ENCODE data around the gene CCT6A. TPM values are rescaled to one million over a fixed set of nuclear protein-coding genes. Genes with fewer than 3 reads are reported as not detected.
"Not testable (repeated sequence)": the region's sequence is repeated elsewhere in the genome, so short reads cannot be mapped to it uniquely, and the experiment has no call there.

Gene CCT6A
- total RNA-seq, 1 donor from 2014 or later, result 76.2 TPM

DNA sequence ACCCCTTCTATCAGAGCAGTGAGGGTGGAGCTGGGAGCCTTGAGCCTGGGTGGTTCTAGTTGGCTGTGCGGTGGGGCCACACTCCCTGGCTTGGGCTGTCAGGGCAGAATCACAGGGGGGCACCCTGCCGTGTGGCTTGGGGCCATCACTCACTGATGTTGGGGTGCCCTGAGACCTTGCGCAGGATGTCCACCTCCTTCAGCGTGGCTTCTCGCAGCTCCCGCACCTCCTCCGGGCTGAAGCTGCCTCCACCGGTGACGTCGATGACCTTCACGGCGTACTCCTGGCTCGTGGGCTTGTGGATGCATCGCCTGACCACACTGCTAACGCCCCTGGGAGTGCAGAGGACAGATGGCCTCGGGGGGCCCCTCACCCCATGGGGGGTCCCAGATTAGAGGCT lies 35.9 kb downstream of the CCT6A start:
- ATAC-seq (no peak), DNase-seq (no peak)
- TF ChIP-seq, protein P1, sequence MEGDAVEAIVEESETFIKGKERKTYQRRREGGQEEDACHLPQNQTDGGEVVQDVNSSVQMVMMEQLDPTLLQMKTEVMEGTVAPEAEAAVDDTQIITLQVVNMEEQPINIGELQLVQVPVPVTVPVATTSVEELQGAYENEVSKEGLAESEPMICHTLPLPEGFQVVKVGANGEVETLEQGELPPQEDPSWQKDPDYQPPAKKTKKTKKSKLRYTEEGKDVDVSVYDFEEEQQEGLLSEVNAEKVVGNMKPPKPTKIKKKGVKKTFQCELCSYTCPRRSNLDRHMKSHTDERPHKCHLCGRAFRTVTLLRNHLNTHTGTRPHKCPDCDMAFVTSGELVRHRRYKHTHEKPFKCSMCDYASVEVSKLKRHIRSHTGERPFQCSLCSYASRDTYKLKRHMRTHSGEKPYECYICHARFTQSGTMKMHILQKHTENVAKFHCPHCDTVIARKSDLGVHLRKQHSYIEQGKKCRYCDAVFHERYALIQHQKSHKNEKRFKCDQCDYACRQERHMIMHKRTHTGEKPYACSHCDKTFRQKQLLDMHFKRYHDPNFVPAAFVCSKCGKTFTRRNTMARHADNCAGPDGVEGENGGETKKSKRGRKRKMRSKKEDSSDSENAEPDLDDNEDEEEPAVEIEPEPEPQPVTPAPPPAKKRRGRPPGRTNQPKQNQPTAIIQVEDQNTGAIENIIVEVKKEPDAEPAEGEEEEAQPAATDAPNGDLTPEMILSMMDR (IDR thresholded peaks at IDR 0.05), result no peak
- Histone ChIP-seq H3K4me3 (no peak overlapping the region), H3K27ac (no peak overlapping the region), H3K36me3 (peaks cover 16% of the 10 kb centered on the region), H3K9me3 (no peaks in the 10 kb centered on the region), H3K4me1 (no peaks in the 10 kb centered on the region), H3K27me3 (no peaks in the 10 kb centered on the region)
- intact Hi-C loops (cut with DNase I), result no loop called here

GRCh38 chr7:56091591-56091990 lies 40.0 kb downstream of the CCT6A start:
- ATAC-seq (no peak), DNase-seq (no peak)
- no peaks in the 10 kb centered on the region for H3K36me3 ChIP-seq
- H3K27ac ChIP-seq, result no peak overlapping the region
- no peaks in the 10 kb centered on the region for H3K4me1 ChIP-seq
- intact Hi-C loops (cut with DNase I), result no loop called here
- TF ChIP-seq, protein P1 (IDR thresholded peaks at IDR 0.05), result no peak
- H3K9me3 ChIP-seq, result no peaks in the 10 kb centered on the region
- no peak overlapping the region for H3K4me3 ChIP-seq
- H3K27me3 ChIP-seq, result no peaks in the 10 kb centered on the region

DNA sequence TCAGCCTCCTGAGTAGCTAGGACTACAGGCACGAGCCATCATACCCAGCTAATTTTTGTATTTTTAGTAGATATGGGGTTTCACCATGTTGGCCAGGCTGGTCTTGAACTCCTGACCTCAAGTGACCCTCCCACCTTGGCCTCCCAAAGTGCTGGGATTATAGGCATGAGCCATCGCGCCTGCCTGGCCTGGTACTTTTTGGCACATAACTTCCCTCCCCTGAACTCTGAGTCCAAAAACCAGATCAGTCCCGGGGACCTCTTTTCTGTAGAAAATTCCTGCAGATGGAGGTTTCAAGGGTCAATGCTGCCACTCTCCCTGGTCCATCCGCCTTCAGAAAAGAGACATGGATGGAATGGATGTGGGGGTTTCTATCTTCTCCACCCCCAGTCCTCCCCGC lies 40.8 kb downstream of the CCT6A start:
- DNase-seq; H3K36me3 ChIP-seq; ATAC-seq; intact Hi-C loops (cut with DNase I); H3K27me3 ChIP-seq; H3K4me3 ChIP-seq; H3K9me3 ChIP-seq; H3K4me1 ChIP-seq; H3K27ac ChIP-seq: not testable (repeated sequence)

DNA sequence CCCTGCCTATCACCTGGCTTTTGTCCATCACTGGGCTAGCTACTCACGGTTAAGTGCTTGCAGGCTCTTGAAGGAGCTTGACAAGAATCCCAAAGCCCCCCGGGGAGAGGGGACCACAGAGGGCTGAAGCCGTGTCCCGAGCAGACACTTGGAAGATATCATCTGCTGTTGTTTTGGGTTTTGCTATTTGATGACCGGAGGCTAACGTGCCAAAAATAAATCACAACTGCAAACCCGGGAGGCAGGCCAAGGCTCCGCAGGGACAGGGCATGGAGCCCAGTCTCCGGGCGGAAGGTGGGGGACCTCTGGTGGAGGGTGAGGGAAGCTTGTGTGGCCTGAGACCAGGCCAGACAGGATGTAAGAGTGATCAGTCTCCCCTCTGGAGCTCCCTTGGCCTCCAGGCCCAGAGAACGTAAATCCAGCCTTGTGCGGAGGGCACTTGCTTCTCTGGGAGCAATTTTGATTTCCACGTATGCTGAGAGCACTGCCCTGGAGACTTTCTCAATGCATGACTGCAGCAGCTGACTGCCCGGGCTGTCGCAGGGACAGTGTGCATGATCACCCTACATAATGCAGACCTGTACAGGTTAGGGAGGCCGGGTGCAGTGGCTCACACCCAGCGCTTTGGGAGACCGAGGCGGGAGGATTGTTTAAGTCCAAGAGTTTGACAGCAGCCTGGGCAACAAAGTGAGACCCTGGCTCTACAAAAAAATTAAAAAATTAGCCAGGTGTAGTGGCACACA lies 41.4 kb downstream of the CCT6A start, which contains the start of gene PHKG1:
Gene PHKG1 (minus strand): TSS at position 164 of the 743 bp plus-strand sequence. CDS start 4,011 bp downstream, outside the sequence.
- DNase-seq (peak; percentile 81), ATAC-seq (peak; percentile 94)
- Histone ChIP-seq H3K27ac (no peak within 1 kb of the TSS), H3K9me3 (no peaks in the 10 kb centered on the region), H3K4me3 (no peak within 1 kb of the TSS), H3K36me3 (no peaks in the 10 kb centered on the region), H3K27me3 (no peaks in the 10 kb centered on the region), H3K4me1 (no peaks in the 10 kb centered on the region)
- TF ChIP-seq, protein P1 (IDR thresholded peaks at IDR 0.05), result peak; percentile 60
- intact Hi-C loops (cut with DNase I), result no loop called here

DNA sequence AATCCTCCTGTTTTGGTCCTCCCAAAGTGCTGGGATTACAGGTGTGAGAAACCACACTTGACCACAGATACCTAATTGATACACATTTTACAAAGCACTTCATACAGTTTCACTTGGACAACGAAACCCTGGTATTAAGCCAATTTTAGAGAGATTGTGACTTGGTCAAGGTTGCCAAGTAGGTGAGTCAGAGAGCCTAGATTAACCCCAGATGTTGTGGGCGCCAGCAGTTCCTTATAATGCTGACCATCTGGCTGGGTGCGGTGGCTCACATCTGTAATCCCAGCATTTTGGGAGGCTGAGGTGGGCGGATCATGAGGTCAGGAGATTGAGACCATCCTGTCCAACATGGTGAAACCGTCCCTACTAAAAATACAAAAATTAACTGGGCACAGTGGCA lies 46.1 kb downstream of the CCT6A start:
- intact Hi-C loops (cut with DNase I), result no loop called here
- Histone ChIP-seq H3K27ac (no peak overlapping the region), H3K36me3 (peaks cover 35% of the 10 kb centered on the region), H3K9me3 (no peaks in the 10 kb centered on the region), H3K27me3 (no peaks in the 10 kb centered on the region), H3K4me3 (no peak overlapping the region), H3K4me1 (no peaks in the 10 kb centered on the region)
- DNase-seq, result no peak
- ATAC-seq, result peak; percentile 21
- TF ChIP-seq, protein P1 (IDR thresholded peaks at IDR 0.05), result no peak

DNA sequence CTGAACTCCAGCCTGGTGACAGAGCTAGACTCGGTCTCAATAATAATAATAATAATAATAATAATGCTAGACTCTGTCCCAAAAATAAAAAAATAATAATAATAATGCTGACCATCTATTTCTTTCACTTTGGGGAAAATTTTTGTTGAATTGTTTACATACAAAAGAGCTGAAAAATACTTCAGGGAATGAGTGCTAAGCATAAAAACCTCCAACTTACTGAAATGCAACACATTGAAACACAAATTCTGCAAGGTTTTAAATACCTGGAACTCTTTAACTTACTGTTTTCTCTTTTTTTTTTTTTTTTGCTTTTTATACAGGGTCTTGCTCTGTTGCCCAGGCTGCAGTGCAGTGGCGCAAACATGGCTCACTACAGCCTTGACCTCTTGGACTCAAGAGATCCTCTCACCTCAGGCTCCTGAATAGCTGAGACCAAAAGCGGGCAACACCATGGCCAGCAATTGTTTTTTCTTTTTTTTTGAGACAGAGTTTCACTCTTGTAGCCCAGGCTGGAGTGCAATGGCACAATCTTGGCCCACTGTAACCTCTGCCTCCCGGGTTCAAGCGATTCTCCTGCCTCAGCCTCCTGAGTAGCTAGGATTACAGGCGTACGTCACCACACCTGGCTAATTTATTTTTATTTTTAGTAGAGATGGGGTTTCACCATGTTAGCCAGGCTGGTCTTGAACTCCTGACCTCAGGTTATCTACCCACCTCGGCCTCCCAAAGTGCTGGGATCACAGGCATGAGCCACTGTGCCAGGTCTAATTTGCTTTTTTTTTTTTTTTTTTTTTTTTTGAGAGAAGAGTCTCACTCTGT lies 46.8 kb downstream of the CCT6A start:
- peaks cover 42% of the 10 kb centered on the region for H3K36me3 ChIP-seq
- H3K9me3 ChIP-seq; ATAC-seq; H3K4me3 ChIP-seq; H3K27me3 ChIP-seq; H3K27ac ChIP-seq; intact Hi-C loops (cut with DNase I); DNase-seq; H3K4me1 ChIP-seq: not testable (repeated sequence)

Measured in upper lobe of right lung (tissue), 1 donor.